Jurkat, Clone E6-1 (cell line): Measurements from ENCODE around the gene INTS7.

Experiments
- DNase-seq: peaks from one replicate; pipeline ENCODE4 v3.0.0-alpha.2; 2011; ENCODE audit warnings: low read depth, low spot score
- H3K4me3 ChIP-seq: 2 replicates; pipeline ENCODE4 v1.5.1; 2011; ENCODE audit warnings: mild to moderate bottlenecking, low read length, control low read depth, moderate library complexity

INTS7 gene

DNA sequence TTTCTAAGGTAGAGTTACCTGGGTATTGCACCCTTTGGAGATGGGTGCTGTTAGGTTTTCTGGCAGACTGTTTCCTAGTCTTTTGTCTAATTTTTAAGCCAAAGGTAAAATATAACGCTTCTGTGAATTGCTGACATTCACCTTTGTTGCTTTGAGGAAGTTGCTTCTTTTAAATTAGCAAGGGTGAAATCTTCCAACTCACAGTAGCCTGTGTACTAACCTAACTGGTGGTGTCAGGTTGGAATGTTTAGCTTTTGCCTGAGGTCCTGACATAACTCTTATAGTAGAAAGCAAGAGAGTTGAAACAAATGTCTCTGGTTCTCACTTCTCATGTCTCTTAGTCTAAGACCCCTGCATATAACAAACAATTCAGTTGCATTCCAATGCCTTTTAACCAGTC lies 143.6 kb downstream of the INTS7 start:
- DNase-seq = no peak
- H3K4me3 ChIP-seq = no peak overlapping the region
